ENCODE results near the gene ZNF74.

- TF ChIP-seq EZH2 (IDR thresholded peaks at IDR 0.05; ENCODE audit: borderline replicate concordance, low read depth, low read length, severe bottlenecking) (no peak), CTCF (IDR thresholded peaks at IDR 0.05; ENCODE audit: borderline replicate concordance, extremely low read depth, low read length, poor library complexity, severe bottlenecking) (no peak)
Observed at GRCh38 chr22:20437613-20438426, 43.9 kb downstream of the ZNF74 start, which contains the start of gene SCARF2.

Data from DND-41 (cell line).